Adipose tissue (tissue), 3 donors: Measurements from ENCODE around the gene HSD11B2. TPM values are rescaled to one million over a fixed set of nuclear protein-coding genes. Genes with fewer than 3 reads are reported as not detected.

Experiments used
- H3K27ac ChIP-seq: one replicate; pipeline ENCODE4 v1.5.1; 2013; ENCODE audit warnings: low read depth, low read length
- WGBS, 3 donors: extraction: QIAGEN DNeasy Blood & Tissue Kit; methylation state at CpG; one replicate each; pipeline ENCODE4 v1.1.7; 2013; 5-methylcytosine and 5-hydroxymethylcytosine counted together
- polyA plus RNA-seq, 3 donors: library from polyadenylated mRNA; stranded (reverse); fragments of 200-250 nt; gene quantifications; one replicate each; pipeline ENCODE4 v1.2.3, GENCODE V29; 2013
- donor health status: healthy with polysubstance abuse.
- donor health status: Bipolar disorder and iron deficiency.
- donor health status: healthy.

HSD11B2 gene
- polyA plus RNA-seq, 3 donors, result 1.3 to 5.4 (median 2.4) TPM

DNA sequence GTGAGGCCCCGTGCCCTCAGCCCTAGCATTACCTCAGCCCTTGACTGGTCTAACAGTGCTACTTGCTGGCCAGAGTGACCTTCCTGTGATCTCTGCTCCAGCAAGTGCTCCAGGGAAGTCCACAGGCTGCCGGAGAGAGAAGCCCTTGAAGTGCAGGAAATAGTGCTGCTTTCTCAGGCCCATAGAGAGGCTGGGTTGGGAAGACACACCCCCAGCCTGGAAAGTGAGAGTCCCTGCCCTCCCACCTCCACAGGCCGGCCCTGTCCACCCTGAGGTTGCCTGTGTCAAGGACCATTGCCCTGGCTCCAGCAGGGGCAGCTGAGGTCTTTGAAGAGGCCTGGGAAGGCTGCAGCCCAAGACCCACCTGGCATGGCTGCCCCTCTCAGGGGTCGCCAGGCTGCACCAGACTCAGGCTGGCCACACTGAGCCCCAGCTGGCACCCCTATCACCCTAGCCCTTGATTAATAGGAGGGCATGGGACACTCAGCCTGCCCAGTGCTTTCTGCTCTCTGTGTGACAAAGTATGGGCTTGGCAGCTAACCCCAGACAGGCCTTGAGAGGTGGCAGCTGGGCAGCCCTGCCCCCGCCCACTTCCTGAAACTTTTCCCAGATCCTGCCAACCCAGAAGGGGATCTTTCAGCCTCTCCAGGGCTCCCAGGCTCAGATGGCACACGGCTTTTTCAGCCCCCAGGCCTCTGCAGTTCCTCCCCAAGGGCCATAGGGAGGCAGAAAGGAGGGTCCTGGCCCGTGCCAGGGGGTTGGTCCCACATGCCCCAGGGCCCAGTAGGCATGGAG, 28.3 kb downstream of the HSD11B2 start:
- 17 to 60% (median 47%) methylated on average over 7 of the region's 7 CpGs for WGBS, 3 donors

DNA sequence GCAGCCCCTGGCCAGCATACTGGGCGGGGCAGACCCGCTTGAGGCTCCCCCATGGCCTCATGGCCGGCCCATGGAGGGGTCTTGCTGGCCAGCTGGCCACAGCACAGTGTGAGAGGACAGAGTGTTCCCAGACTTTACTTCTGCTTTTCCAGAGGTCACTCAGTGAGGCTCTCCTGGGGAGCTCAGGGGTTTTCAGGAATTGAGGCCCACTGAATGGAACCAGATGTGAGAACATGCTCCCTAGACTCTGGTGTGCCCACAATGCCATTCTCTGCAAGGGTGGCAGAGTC, 28.9 kb downstream of the HSD11B2 start:
- H3K27ac ChIP-seq, result no peak overlapping the region
- WGBS, 3 donors, result 44 to 60% (median 59%) methylated on average over 3 of the region's 3 CpGs

More for the DNA sequence above, 28.3 kb downstream of the HSD11B2 start:
- no peak overlapping the region for H3K27ac ChIP-seq

DNA sequence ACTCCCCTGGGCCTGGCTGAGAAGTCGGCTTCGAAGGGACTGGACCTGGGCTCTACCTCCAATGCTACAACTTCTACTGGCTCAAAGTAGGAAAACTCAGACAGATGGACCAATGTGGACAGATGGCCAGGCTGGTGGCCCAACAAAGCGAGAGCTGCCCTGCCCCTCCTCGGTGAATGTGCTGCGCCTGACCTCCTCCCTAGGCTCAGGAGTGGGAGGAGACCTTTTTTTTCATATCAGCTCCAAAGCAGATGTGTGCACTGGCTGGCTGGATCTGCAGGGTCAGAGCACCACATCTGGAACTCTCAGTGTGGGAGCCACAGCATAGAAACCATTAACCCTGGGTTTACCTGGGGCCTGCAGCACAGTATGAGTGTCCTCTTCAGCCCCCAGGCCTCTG, 29.2 kb downstream of the HSD11B2 start:
- WGBS, 3 donors, result 72 to 78% (median 73%) methylated on average over 5 of the region's 5 CpGs

DNA sequence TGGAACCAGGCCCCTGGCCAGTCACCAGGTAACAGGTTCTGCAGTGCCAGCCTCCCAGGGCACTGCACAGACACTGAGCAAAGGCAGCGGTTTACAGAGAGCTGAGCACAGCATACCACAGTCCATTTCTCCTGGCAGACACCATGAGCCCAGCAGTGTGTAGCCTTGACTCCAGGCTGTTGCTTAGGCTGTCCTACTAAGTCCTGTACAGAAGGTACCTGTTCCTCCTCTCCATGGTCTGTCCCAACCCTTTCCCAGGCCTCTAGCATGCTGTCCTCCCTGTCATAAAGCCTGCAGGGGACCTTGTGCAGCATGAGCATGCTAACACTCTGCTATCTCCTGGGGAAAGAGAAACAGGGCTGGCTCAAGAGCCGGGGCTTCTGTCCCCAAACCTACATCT, 30.0 kb downstream of the HSD11B2 start:
- H3K27ac ChIP-seq, result no peak overlapping the region
- 74 to 91% (median 87%) methylated on average over 2 of the region's 2 CpGs for WGBS, 3 donors

More for the DNA sequence above, 29.2 kb downstream of the HSD11B2 start:
- H3K27ac ChIP-seq, result no peak overlapping the region

DNA sequence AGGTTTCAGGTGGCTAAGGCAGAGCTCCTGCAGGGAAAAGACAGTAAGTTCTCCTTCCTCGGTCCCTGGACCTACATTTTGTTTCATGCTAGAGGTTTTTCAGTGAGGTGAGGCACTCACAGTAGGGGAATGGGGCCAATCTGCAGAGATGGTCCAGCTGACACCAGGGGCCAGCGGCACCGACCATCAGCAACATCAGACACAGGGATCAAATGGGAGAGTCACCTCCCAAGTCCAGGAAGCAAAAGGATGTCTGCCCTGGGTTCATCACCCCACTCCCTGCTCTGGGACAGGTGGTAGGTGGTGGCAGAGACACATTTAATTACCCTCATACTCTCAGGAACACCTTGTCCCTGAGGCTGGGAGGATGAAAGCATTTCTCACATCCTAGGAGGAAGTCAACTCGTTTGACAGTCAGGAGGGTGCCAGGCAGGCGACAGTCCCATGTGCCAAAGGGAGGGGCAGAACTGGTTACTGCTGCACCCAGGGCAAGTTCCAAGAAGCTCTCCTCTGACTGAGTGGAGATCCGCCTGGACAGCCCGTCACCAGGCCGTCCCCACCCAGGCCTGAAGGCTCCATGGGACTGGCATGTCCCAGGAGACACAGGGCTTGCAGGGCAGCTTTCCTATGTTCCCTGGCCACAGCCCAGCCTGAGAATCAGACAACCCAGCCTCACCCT, 30.8 kb downstream of the HSD11B2 start:
- no peak overlapping the region for H3K27ac ChIP-seq
- 73 to 77% (median 76%) methylated on average over 8 of the region's 8 CpGs for WGBS, 3 donors

DNA sequence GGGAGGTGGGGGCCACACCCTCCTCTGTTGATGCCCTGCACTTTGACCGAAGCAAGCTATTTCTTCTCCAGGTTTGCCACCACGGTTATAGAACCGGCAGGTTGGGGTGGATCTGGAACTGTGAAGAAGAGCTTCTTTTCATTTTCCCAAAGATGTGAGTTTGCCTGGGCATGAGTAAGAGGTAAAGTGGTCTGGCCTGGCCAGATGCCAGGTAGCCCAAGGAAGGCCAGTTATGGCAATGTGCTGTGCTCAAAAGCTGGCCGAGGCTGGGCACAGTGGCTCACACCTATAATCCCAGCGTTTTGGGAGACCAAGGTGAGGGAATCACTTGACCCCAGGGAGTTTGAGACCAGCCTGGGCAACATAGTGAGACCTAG, 31.3 kb downstream of the HSD11B2 start:
- WGBS, 3 donors, result 77 to 94% (median 94%) methylated on average over 5 of the region's 5 CpGs
- no peak overlapping the region for H3K27ac ChIP-seq

DNA sequence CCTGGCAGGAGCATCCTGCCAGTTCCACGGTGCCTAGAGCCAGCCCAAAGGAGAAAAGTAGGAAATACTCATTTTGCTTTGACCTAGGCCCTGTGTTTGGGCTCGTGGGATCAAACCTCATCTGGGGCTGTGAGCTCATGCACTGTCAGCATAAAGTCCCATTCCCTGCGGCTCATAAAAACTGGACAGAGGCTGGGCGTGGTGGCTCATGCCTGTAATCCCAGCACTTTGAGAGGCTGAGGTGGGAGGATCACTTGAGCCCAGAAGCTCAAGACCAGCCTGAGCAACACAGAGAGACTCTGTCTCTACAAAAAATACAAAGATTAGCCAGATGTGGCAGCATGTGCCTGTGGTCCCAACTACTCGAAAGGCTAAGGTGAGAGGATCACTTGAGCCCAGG, 32.1 kb downstream of the HSD11B2 start:
- no peak overlapping the region for H3K27ac ChIP-seq
- WGBS, 3 donors, result 65 to 85% (median 80%) methylated on average over 5 of the region's 5 CpGs

DNA sequence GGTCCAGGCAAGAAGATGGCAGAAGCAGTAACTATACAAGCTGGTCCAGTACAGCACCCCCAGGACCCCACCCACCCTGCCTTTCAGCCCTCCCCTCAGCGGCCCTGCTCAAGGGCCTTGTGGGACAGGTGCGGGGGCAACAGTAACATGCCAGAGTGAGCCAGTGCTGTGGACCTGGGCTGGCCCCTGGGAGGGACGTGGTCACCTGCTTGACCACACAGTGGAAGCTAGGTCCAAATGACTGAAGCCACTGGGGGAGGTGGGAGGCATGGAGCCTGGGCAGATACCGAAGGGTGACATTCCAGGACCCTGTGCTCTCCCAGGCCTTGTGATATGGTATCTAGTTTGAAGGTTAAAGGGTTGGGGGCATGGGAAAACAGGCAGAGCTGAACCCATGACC, 32.8 kb downstream of the HSD11B2 start:
- WGBS, 3 donors, result 81 to 93% (median 91%) methylated on average over 4 of the region's 4 CpGs
- no peak overlapping the region for H3K27ac ChIP-seq

DNA sequence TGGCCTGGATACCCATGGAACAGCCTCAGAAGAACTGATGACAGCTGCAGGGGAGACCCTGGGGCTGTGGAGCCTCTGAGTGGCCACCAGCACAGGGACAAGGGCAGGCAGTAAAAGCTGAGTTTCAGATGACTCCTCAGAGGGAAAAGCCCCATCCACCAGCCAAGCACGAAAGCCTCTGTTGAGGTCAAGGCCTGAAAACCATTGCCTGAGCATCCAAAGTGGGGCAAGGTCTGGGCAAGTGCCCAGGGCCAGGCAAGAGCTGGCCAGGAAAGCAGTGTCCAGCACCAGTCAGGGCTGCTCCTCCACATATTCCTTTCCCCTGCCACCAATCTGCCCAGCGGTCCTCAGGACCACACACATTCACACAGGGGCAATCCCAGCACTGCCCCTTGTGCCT, 33.6 kb downstream of the HSD11B2 start:
- WGBS, 3 donors, result 65 to 87% (median 71%) methylated on average over 2 of the region's 2 CpGs
- no peak overlapping the region for H3K27ac ChIP-seq

DNA sequence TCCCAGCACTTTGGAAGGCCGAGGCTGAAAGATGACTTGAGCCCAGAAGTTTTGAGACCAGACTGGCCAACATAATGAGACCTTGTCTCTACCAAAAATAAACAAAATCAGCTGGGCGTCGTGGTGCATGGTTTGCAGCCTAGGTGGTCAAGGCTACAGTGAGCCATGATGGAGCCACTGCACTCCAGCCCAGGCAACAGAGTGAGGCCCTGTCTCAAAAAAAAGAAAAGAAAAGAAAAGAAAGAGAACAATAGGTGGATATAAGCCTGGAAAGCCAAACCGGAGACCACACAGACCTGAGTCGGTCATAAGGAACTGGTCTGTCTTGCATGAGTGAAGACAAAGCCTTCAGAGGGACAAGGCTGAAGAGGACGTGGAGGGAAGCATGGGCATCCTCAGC, 35.7 kb downstream of the HSD11B2 start:
- no peak overlapping the region for H3K27ac ChIP-seq
- 58 to 84% (median 83%) methylated on average over 6 of the region's 6 CpGs for WGBS, 3 donors

DNA sequence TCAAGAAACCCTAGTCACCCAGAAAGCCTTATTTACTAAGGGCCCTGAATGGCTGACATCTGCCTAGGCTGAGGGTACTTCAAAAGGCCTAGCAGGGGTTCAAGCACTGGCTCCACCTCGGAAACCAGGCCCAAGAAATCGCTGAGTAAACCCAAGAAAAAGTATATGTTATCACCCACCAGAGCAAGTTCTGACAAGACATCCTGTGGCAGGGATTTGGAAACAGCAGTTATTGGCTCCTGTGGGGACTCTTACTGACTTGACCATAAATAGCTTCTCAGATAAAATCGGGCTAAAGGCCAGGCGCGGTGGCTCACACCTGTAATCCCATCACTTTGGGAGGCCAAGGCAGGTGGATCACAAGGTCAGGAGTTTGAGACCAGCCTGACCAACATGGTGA, 37.8 kb downstream of the HSD11B2 start:
- no peak overlapping the region for H3K27ac ChIP-seq
- 79 to 83% (median 82%) methylated on average over 5 of the region's 5 CpGs for WGBS, 3 donors

DNA sequence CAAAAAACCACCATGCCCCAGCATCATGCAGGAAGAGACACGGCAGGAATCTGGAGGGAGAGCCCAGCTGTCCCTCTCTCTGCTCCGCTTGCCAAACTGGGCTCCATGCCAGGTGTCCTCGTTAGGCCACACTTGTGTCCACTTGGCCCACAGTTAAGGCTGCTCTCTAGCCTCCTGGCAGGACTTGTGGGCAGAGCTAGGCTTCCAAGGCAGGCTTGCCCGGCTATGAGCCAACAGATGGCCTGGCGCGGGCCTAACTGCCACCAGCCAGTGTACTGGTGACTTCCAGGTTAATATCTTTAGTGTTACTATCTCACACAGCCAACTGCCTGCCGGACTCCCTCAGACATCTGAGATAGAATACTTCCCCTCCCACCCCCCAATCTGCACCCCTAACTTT, 39.4 kb downstream of the HSD11B2 start:
- WGBS, 3 donors, result 15 to 55% (median 50%) methylated on average over 7 of the region's 7 CpGs
- H3K27ac ChIP-seq, result no peak overlapping the region

DNA sequence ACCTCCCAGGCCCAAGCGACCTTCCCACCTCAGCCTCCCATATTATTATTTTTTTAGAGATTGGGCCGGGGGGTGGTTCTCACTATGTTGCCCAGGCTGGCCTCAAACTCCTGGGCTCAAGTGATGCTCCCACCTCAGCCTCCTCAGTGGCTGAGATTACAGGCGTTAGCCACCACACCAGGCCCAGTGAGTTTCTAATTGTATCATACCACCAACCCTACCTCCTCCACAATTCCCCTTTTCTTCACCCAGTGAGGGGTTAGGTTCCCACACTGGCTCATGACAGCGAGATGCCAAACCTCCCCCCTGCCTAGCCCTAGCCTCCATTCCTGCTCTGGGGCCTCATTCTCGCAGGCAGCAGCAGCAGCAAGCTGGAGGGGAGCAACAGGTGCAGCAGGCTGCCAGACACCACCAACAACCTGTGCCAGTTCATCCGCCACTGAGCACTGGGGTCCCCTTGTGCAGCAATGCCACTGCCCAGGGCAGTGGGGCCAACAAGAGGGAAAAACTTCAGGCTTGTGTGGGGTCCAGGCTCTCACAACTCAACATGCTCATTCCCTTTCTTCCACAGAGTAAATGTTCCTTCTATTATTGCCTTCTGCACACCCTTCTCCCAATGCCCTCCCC, 41.0 kb downstream of the HSD11B2 start:
- no peak overlapping the region for H3K27ac ChIP-seq
- WGBS, 3 donors, result 89 to 96% (median 93%) methylated on average over 6 of the region's 6 CpGs

DNA sequence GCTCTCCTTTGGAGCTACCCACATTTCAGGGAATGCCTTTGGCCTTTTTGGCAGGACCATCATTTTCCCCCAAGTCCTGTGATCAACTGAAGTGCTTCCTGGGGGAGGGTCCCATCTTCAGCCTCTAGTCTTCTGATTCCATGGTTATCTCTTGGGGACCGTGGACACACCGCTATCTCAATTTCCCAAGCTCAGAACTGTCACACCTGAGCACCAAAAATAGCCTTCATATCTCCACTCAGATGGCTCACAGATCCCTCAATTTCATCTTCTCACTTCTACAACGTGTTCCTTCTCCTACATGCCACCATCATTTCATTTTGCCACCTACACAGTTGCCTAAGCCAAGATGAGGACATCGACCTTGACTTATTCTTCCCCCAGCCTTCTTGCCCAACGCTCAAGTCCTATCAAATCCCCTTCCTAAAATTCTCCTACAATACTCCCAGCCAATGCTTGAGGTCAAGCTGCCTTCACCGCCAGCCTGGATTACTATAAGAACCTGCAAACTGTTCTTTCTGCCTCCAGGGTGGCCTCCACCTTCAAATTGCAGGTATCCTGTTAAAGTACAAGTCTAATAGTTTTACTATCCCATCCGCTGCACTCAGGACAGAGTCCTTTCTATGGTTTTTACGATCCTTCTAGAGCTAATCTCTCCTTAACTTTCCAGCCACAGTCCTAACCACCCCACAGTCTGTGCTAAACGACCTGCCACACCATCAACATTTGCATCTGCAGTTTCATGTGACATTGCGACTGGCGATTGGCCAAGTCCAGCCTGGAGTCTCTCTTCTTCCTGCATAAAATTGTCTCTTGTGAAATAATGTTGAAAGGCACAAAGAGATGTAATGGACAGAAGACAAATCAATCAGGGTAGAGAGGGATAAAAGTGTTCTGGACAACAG, 43.9 kb downstream of the HSD11B2 start:
- H3K27ac ChIP-seq, result no peak overlapping the region
- 74 to 80% (median 77%) methylated on average over 11 of the region's 11 CpGs for whole genome bisulfite sequencing, 3 donors

DNA sequence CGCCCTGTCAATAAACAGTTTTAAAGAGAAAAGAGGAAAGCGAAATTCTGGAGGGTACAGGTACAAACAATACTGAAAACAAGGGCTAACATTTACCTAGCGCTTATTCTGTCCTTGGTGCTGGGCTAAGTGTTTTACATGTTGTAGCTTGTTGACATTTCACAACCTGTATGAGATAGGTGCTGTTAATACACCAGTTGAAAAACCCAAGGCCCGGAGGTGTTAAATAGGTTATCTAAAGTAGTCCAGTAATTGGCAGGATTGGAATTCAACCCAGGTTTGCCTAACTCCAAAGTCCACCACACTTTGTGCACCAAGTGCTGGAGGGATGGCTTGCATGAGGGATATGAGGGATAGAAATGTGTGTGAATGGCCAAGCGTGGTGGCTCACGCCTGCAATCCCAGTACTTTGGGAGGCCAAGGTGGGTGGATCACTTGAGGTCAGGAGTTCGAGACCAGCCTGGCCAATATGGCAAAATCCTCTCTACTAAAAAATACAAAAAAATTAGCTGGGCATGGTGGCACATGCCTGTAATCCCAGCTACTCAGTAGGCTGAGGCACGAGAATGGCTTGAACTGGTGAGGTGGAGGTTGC, 47.1 kb downstream of the HSD11B2 start:
- H3K27ac ChIP-seq, result no peak overlapping the region
- 58 to 94% (median 87%) methylated on average over 8 of the region's 8 CpGs for WGBS, 3 donors

DNA sequence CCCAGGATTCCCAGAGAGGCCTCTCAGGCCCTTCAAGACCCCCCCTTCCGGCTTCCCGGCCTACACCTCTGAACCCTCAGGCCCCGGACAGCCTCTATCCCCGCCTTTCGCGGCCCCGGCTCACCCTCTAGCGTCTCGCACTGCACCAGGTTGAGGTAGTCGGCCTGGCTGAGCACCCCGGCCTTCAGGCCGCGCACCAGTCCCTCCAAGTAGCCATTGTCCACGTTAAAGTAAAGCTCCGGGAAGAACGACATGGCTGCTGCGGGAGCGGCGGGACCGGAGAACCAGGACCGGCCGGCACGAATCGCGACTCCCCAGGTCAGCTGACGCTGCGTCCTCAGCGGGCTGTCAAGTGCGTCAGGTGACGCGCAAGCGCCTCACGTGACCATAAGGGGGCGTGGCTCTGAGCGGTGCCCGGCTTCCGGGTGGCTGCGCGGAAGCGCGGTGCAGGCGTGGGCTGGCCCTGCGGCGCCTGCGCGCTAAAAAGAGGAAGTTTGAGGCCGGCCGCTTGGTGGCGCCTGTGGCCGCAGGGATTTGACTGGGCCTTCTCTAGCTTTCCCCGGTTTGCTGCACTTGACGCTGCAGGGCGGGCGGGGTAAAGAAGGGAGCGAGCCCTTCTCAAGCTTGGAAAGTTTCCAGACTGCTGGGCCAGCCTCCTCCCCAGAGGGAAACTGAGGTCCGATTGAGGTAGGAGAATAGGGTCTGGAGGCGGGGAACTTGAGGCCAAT, 50.1 kb downstream of the HSD11B2 start, which contains the start of gene ATP6V0D1:
ATP6V0D1 (minus strand) TSS at position 325 of the 728 bp plus-strand sequence; CDS start at position 254, 71 bp downstream.
- H3K27ac ChIP-seq, result peak within 1 kb of the TSS; percentile 79
- 0% methylated on average over 56 to 57 of the region's 57 CpGs for WGBS, 3 donors

DNA sequence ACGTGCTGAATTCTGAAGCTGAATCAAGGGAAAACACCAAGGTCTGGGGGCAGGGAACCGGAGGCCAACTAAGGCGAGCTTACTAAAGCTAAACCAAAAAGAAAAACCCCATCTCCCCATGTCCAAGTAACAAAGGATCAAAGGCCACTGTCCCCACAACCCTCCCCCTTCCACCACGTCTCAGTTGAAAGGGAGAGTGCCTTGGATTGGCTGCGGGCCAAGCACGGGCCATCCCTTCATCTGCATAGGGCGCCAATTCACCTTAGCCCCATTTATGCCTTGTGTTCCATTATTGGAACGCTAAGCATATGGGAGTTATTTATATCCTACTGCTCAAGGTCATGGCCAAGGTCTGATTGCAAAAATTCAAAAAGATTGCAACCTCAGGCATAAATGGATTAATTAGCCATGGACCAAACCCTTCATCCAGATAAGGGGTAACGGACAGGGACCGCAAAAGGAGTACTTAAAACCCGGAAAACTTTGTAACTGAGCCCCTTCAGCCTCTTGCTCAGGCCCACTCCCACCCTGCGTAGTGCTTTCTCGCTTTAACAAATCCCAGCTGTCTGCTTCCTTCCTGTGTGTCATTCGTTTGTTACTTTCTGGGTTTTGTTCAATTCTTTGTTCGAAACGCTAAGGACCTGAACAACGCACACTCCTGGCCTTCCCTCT, 50.8 kb downstream of the HSD11B2 start:
- WGBS, 3 donors, result 7 to 18% (median 7%) methylated on average over 17 of the region's 17 CpGs
- no peak overlapping the region for H3K27ac ChIP-seq
